Measurements from ENCODE around the gene FGF11.

DNA sequence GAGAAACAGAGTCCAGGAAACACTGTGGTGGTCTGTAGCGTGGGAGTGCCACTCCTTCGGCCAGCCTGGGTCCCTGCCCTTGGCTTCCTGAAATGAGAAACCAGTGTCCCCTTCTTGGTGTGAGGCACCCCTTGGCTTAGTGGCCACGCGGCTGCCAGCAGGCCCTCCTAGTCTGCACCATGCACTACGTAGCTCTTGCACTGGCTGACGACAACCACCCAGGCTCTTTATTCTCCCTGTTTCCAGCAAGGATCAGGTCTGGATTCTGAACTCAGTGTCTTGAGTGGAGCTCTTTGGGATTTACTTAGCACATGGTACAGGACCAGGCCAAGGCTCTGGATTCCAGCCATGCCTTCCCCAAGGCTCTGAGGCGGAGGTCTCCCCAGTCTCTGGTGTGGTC is 11.8 kb upstream of the FGF11 start:
- TF ChIP-seq CTCF (IDR thresholded peaks at IDR 0.05 in 8 of 11, conservative IDR thresholded peaks at IDR 0.05 in 3 of 11) (no peak), POLR2AphosphoS5 (IDR thresholded peaks at IDR 0.05) (no peak), POLR2A (IDR thresholded peaks at IDR 0.05) (no peak)

All from spleen (tissue), 7 donors.